ENCODE measurements around the gene RAG2.

The RAG2 gene

GRCh38 chr11:36594316-36594989, 3.6 kb downstream of the RAG2 start, which contains the start of gene IFTAP:
Gene IFTAP, plus strand, starts transcription at chr11:36594502. Its CDS starts 15,602 bp downstream, at chr11:36610104.
- no peak for TF ChIP-seq TOX (CRISPR knock-in tag; IDR thresholded peaks at IDR 0.05; ENCODE audit: borderline replicate concordance)
- no peak for TF ChIP-seq ESRRG (CRISPR knock-in tag; IDR thresholded peaks at IDR 0.05)
- TF ChIP-seq BACH2 (CRISPR knock-in tag; IDR thresholded peaks at IDR 0.05; ENCODE audit: borderline replicate concordance) = no peak
- TF ChIP-seq SNAI2 (CRISPR knock-in tag; IDR thresholded peaks at IDR 0.05) = peak; percentile 52; the same call in 1 of the 2 replicates
- no peak for TF ChIP-seq ISL1 (CRISPR knock-in tag; IDR thresholded peaks at IDR 0.05)
- TF ChIP-seq ZFP3 (CRISPR knock-in tag; IDR thresholded peaks at IDR 0.05) = 0 out of 2 replicates have a peak, but pooled peaks have one; percentile 50
- TF ChIP-seq PATZ1 (CRISPR knock-in tag; IDR thresholded peaks at IDR 0.05; ENCODE audit: borderline replicate concordance) = no peak
- TF ChIP-seq CREB5 (CRISPR knock-in tag; IDR thresholded peaks at IDR 0.05; ENCODE audit: low read depth) = no peak
- no peak for TF ChIP-seq GLIS3 (CRISPR knock-in tag; IDR thresholded peaks at IDR 0.05)
- TF ChIP-seq PPARA (CRISPR knock-in tag; IDR thresholded peaks at IDR 0.05; ENCODE audit: borderline replicate concordance) = no peak
- TF ChIP-seq ZFP30 (CRISPR knock-in tag; IDR thresholded peaks at IDR 0.05) = no peak
- no peak for TF ChIP-seq RARB (CRISPR knock-in tag; IDR thresholded peaks at IDR 0.05)
- no peak for TF ChIP-seq POU6F1 (CRISPR knock-in tag; IDR thresholded peaks at IDR 0.05; ENCODE audit: borderline replicate concordance, low read depth)
- no peak for TF ChIP-seq ZNF565 (CRISPR knock-in tag; conservative IDR thresholded peaks at IDR 0.05; ENCODE audit: low read depth)
- no peak for TF ChIP-seq ZC3H10 (CRISPR knock-in tag; IDR thresholded peaks at IDR 0.05)
- no peak for TF ChIP-seq ZNF70 (CRISPR knock-in tag; IDR thresholded peaks at IDR 0.05)
- no peak for TF ChIP-seq CSDC2 (CRISPR knock-in tag; IDR thresholded peaks at IDR 0.05)
- TF ChIP-seq TSHZ2 (CRISPR knock-in tag; IDR thresholded peaks at IDR 0.05) = peak; percentile 79; the same call in 1 of the 2 replicates
- TF ChIP-seq ZNF8 (CRISPR knock-in tag; IDR thresholded peaks at IDR 0.05) = no peak
- TF ChIP-seq OSR1 (CRISPR knock-in tag; IDR thresholded peaks at IDR 0.05) = no peak
- TF ChIP-seq TCF4 (CRISPR knock-in tag; IDR thresholded peaks at IDR 0.05; ENCODE audit: borderline replicate concordance) = no peak
- no peak for TF ChIP-seq ARNTL (CRISPR knock-in tag; IDR thresholded peaks at IDR 0.05; ENCODE audit: borderline replicate concordance, low read depth)
- no peak for TF ChIP-seq CSRNP3 (CRISPR knock-in tag; IDR thresholded peaks at IDR 0.05)
- peak; percentile 100 for ATAC-seq

- no peak for ATAC-seq
- no peak for TF ChIP-seq SNAI2 (CRISPR knock-in tag; IDR thresholded peaks at IDR 0.05)
- no peak for TF ChIP-seq ZC3H10 (CRISPR knock-in tag; IDR thresholded peaks at IDR 0.05)
- TF ChIP-seq BACH2 (CRISPR knock-in tag; IDR thresholded peaks at IDR 0.05; ENCODE audit: borderline replicate concordance) = no peak
- TF ChIP-seq ARNTL (CRISPR knock-in tag; IDR thresholded peaks at IDR 0.05; ENCODE audit: borderline replicate concordance, low read depth) = no peak
- TF ChIP-seq OSR1 (CRISPR knock-in tag; IDR thresholded peaks at IDR 0.05) = no peak
- TF ChIP-seq ESRRG (CRISPR knock-in tag; IDR thresholded peaks at IDR 0.05) = no peak
- no peak for TF ChIP-seq CSRNP3 (CRISPR knock-in tag; IDR thresholded peaks at IDR 0.05)
- TF ChIP-seq GLIS3 (CRISPR knock-in tag; IDR thresholded peaks at IDR 0.05) = no peak
These were observed 6.6 kb downstream of the RAG2 start for GRCh38 chr11:36591433-36591832.
